H1 (cell line): ENCODE results near the gene ANKRD13B. TPM values are rescaled to one million over a fixed set of nuclear protein-coding genes. Genes with fewer than 3 reads are reported as not detected.
A peak's percentile ranks its signal among the peaks of the same experiment; 100 is the strongest.

ENCODE experiments used
- CTCF ChIA-PET: fragments of 300-600 bp; sonication (Branson Sonifier 250); formaldehyde crosslinking; loops from one replicate; lab custom pipeline; 2021; ENCODE audit not compliant: partially characterized antibody; lab: Charles Lee
- POLR2A ChIA-PET: fragments of 300-600 bp; sonication (Branson Sonifier 250); formaldehyde crosslinking; loops from one replicate; lab custom pipeline; 2021; ENCODE audit warnings: inconsistent platforms; ENCODE audit not compliant: partially characterized antibody; lab: Charles Lee
- DNase-seq, 2 experiments: peaks; one replicate each; pipeline versions ENCODE4 v3.0.0 to v3.0.0-alpha.2; 2010 to 2022; ENCODE audit warnings: low spot score in 2 of 2, low read depth in 1 of 2, mixed read lengths in 1 of 2
- FAIRE-seq: peaks from 2 replicates; lab custom pipeline; 2011; peaks lifted over from hg19 to GRCh38; lab: Jason Lieb, UNC
- H2AFZ ChIP-seq: 2 replicates; pipeline ENCODE4 v1.8.1; 2012; ENCODE audit warnings: low read length, inconsistent platforms
- H2AK5ac ChIP-seq: 2 replicates; pipeline ENCODE4 v1.6.1; 2013; ENCODE audit warnings: low read depth, low read length
- H2BK120ac ChIP-seq: replicated peaks from 2 replicates; pipeline ENCODE3; 2013; ENCODE audit warnings: low read depth, low read length, inconsistent platforms
- H2BK12ac ChIP-seq: 2 replicates; pipeline ENCODE4 v1.6.1; 2013; ENCODE audit warnings: low read depth, low read length
- H2BK15ac ChIP-seq: 2 replicates; pipeline ENCODE4 v1.6.1; 2013; ENCODE audit warnings: low read length
- H2BK20ac ChIP-seq: 2 replicates; pipeline ENCODE4 v1.6.1; 2013; ENCODE audit warnings: low read length
- H2BK5ac ChIP-seq: 2 replicates; pipeline ENCODE4 v1.6.1; 2013; ENCODE audit warnings: low read depth, low read length
- H3K14ac ChIP-seq: 2 replicates; pipeline ENCODE4 v1.6.1; 2013; ENCODE audit warnings: inconsistent platforms; ENCODE audit not compliant: insufficient read length
- H3K18ac ChIP-seq: 2 replicates; pipeline ENCODE4 v1.6.1; 2013; ENCODE audit warnings: low read length; ENCODE audit errors: extremely low read depth
- H3K23ac ChIP-seq: 2 replicates; pipeline ENCODE4 v1.6.1; 2013; ENCODE audit warnings: inconsistent platforms; ENCODE audit not compliant: insufficient read length
- H3K23me2 ChIP-seq: 2 replicates; pipeline ENCODE4 v1.6.1; 2013; ENCODE audit warnings: low read depth, low read length
- H3K27ac ChIP-seq: 2 replicates; pipeline ENCODE4 v1.6.1; 2011; ENCODE audit warnings: low read depth, low read length, inconsistent platforms
- H3K27me3 ChIP-seq, 4 experiments: replicated peaks in 1 of 4; 1 replicate in 1 of 4; 2 replicates in 3 of 4; pipeline versions ENCODE4 v1.6.1 to v1.8.1; 2011 to 2013; ENCODE audit warnings: low read length in 3 of 4, mild to moderate bottlenecking in 3 of 4, inconsistent platforms in 2 of 4, mixed read lengths in 2 of 4, moderate library complexity in 1 of 4; ENCODE audit not compliant: control insufficient read depth in 3 of 4, insufficient read depth in 3 of 4; ENCODE audit errors: extremely low read depth in 1 of 4
- H3K36me3 ChIP-seq, 4 experiments: 2 replicates each; pipeline versions ENCODE4 v1.6.1 to v1.8.1; 2011 to 2013; ENCODE audit warnings: mild to moderate bottlenecking in 4 of 4, low read length in 3 of 4, moderate library complexity in 2 of 4, control low read depth in 1 of 4, inconsistent platforms in 1 of 4; ENCODE audit not compliant: insufficient read depth in 4 of 4, control insufficient read depth in 2 of 4
- H3K4ac ChIP-seq: replicated peaks from 2 replicates; pipeline ENCODE3; 2013; ENCODE audit warnings: low read length, low read depth, mixed read lengths, inconsistent platforms; ENCODE audit not compliant: insufficient read length
- H3K4me1 ChIP-seq, 4 experiments: replicated peaks in 1 of 4; 1 replicate in 1 of 4; 2 replicates in 3 of 4; pipeline versions ENCODE4 v1.6.1 to v1.8.1; 2011 to 2013; ENCODE audit warnings: low read length in 3 of 4, inconsistent platforms in 2 of 4, mixed read lengths in 1 of 4; ENCODE audit not compliant: insufficient read depth in 4 of 4, control insufficient read depth in 3 of 4
- H3K4me2 ChIP-seq, 2 experiments: 2 replicates each; pipeline versions ENCODE4 v1.6.1 to v1.8.1; 2011 to 2013; ENCODE audit warnings: low read depth in 2 of 2, low read length in 2 of 2, control low read depth in 1 of 2, inconsistent platforms in 1 of 2, mild to moderate bottlenecking in 1 of 2; ENCODE audit not compliant: insufficient read depth in 1 of 2
- H3K4me3 ChIP-seq, 4 experiments: fragments of 200-600, 300-600 bp in 1 of 4; sonication (generic), shearing (Covaris generic), sonication (Bioruptor Twin) in 1 of 4; 2 replicates each; pipeline versions ENCODE4 v1.5.1 to v1.8.1; 2011 to 2016; ENCODE audit warnings: low read length in 4 of 4, low read depth in 3 of 4, control low read depth in 2 of 4, inconsistent platforms in 2 of 4, mild to moderate bottlenecking in 2 of 4, mixed read lengths in 1 of 4, moderate library complexity in 1 of 4; ENCODE audit not compliant: insufficient read depth in 2 of 4; ENCODE audit errors: extremely low read depth in 1 of 4
- H3K56ac ChIP-seq: replicated peaks from 2 replicates; pipeline ENCODE3; 2013; ENCODE audit warnings: low read depth, mild to moderate bottlenecking, mixed read lengths, low read length, inconsistent platforms; ENCODE audit not compliant: insufficient read length
- H3K79me1 ChIP-seq: 2 replicates; pipeline ENCODE4 v1.6.1; 2013; ENCODE audit warnings: low read depth, low read length, control low read depth
- H3K79me2 ChIP-seq, 2 experiments: 2 replicates each; pipeline versions ENCODE4 v1.6.1 to v1.8.1; 2012 to 2013; ENCODE audit warnings: low read length in 2 of 2, mild to moderate bottlenecking in 2 of 2, inconsistent platforms in 1 of 2; ENCODE audit not compliant: insufficient read depth in 2 of 2, control insufficient read depth in 1 of 2
- H3K9ac ChIP-seq, 4 experiments: replicated peaks in 1 of 4; 1 replicate in 1 of 4; 2 replicates in 3 of 4; pipeline versions ENCODE4 v1.6.1 to v1.8.1; 2011 to 2013; ENCODE audit warnings: low read depth in 3 of 4, low read length in 3 of 4, control low read depth in 2 of 4, mild to moderate bottlenecking in 2 of 4, moderate library complexity in 2 of 4, inconsistent platforms in 1 of 4; ENCODE audit errors: extremely low read depth in 1 of 4
- H3K9me3 ChIP-seq, 2 experiments: 2 replicates each; pipeline versions ENCODE4 v1.6.1 to v1.8.1; 2012 to 2013; ENCODE audit warnings: mild to moderate bottlenecking in 2 of 2, moderate library complexity in 2 of 2, control low read depth in 1 of 2, inconsistent platforms in 1 of 2, low read depth in 1 of 2, low read length in 1 of 2, mixed read lengths in 1 of 2; ENCODE audit not compliant: insufficient read depth in 2 of 2
- H4K20me1 ChIP-seq, 2 experiments: replicated peaks in 1 of 2; 2 replicates each; pipeline versions ENCODE3 to v1.8.1; 2011 to 2013; ENCODE audit warnings: inconsistent platforms in 2 of 2, low read length in 2 of 2, mild to moderate bottlenecking in 1 of 2; ENCODE audit not compliant: insufficient read depth in 2 of 2, control insufficient read depth in 1 of 2
- H4K5ac ChIP-seq: 2 replicates; pipeline ENCODE4 v1.6.1; 2013; ENCODE audit warnings: low read length, low read depth, mixed read lengths, inconsistent platforms; ENCODE audit not compliant: insufficient read length
- H4K8ac ChIP-seq: 2 replicates; pipeline ENCODE4 v1.8.0; 2013; ENCODE audit warnings: mild to moderate bottlenecking, moderate library complexity, low read length, inconsistent platforms; ENCODE audit not compliant: insufficient read depth; ENCODE audit errors: extremely low read depth
- H4K91ac ChIP-seq: replicated peaks from 2 replicates; pipeline ENCODE3; 2013; ENCODE audit warnings: low read length, mixed read lengths, inconsistent platforms; ENCODE audit not compliant: insufficient read length
- CBX5 ChIP-seq: fragments of 300-800, 300-1000 bp; sonication (generic); IDR thresholded peaks from 2 replicates; pipeline ENCODE4 v1.7.1; 2016; ENCODE audit warnings: antibody characterized with exemption, low read length, low read depth
- E2F6 ChIP-seq: IDR thresholded peaks from 2 replicates; pipeline ENCODE4 v1.6.1; 2012; ENCODE audit warnings: inconsistent platforms
- EGR1 ChIP-seq: IDR thresholded peaks from 2 replicates; pipeline ENCODE4 v1.6.1; 2011; ENCODE audit warnings: low read depth, low read length, borderline replicate concordance
- PHF8 ChIP-seq: fragments of 200-600 bp; sonication (generic); conservative IDR thresholded peaks from 2 replicates; pipeline ENCODE4 v1.7.1; 2012; ENCODE audit warnings: low read depth, mild to moderate bottlenecking, inconsistent platforms, low read length, moderate library complexity
- POLR2AphosphoS5 ChIP-seq: IDR thresholded peaks from 2 replicates; pipeline ENCODE4 v1.6.1; 2011; ENCODE audit warnings: low read depth, low read length
- POU5F1 ChIP-seq: IDR thresholded peaks from 2 replicates; pipeline ENCODE4 v1.6.1; 2011; ENCODE audit warnings: low read depth, mild to moderate bottlenecking, low read length, moderate library complexity
- SIX5 ChIP-seq: IDR thresholded peaks from 2 replicates; pipeline ENCODE4 v1.6.1; 2011; ENCODE audit warnings: mild to moderate bottlenecking, low read depth, low read length
- SP1 ChIP-seq: IDR thresholded peaks from 2 replicates; pipeline ENCODE4 v1.6.1; 2011; ENCODE audit warnings: low read depth, low read length
- WGBS, 2 experiments: shearing (Covaris generic) in 1 of 2; methylation state at CpG; one replicate each; pipeline versions ENCODE4 v1.1.6 to v1.1.7; 2013 to 2015; ENCODE audit warnings: low lambda C conversion rate in 2 of 2, mixed read lengths in 2 of 2, inconsistent platforms in 1 of 2, low coverage in 1 of 2, missing lambda C conversion rate in 1 of 2; ENCODE audit not compliant: insufficient replicate concordance in 2 of 2, insufficient coverage in 1 of 2, insufficient read length in 1 of 2; ENCODE audit errors: extremely low coverage in 1 of 2, missing lambda C conversion rate in 1 of 2; 5-methylcytosine and 5-hydroxymethylcytosine counted together
- polyA plus RNA-seq, 7 experiments: library from polyadenylated mRNA; depleted of rRNA in 3 of 7; stranded (reverse) in 5 of 7; unstranded in 2 of 7; fragments of >200 nt in 5 of 7; fragments of 200-250 nt in 2 of 7; gene quantifications; 1 replicate in 5 of 7; 2 replicates in 1 of 7; 4 replicates in 1 of 7; pipeline versions ENCODE4 v1.2.1 to v1.2.3, GENCODE V29; 2011 to 2013; ENCODE audit warnings: missing spikeins in 2 of 7, mixed read lengths in 2 of 7
- total RNA-seq: library from RNA; stranded (reverse); fragmentation: NEBNext Ultra II Directional; extraction: Animal tissue kit (Norgen Biotek cat#: 25700); gene quantifications from 2 replicates; pipeline ENCODE4 v1.2.1, GENCODE V29; 2021

Gene ANKRD13B
- total and polyA plus RNA-seq, 2 of the 8 experiments (the other 6 are each of a cell fraction or from before 2014, with no cell fraction given) = 16.4 to 48.5 TPM

- H3K79me1 ChIP-seq = no peaks in the 10 kb centered on the region
- peaks cover 0 to 10% (median 8%) of the 10 kb centered on the region in 4 experiments; a peak in 5 of 7 replicates for H3K4me1 ChIP-seq
- WGBS, 2 experiments = 93% methylated on average over 3 of the region's 3 CpGs; no CpG with 5 or more reads in 1 of the 2 experiments
- H3K23ac ChIP-seq = no peak overlapping the region
- no peak overlapping the region for H4K91ac ChIP-seq
- no peak overlapping the region for H3K18ac ChIP-seq
- H2BK15ac ChIP-seq = no peak overlapping the region
- no peak overlapping the region for H2AK5ac ChIP-seq
- DNase-seq (peak in 1 of 2 experiments; percentile 16), FAIRE-seq (no peak)
- no peak overlapping the region for H2BK12ac ChIP-seq
- no peak overlapping the region for H3K4me3 ChIP-seq
- H4K8ac ChIP-seq = no peak overlapping the region
- no peak overlapping the region for H3K14ac ChIP-seq
- no peaks in the 10 kb centered on the region for H3K9me3 ChIP-seq
- H3K4ac ChIP-seq = no peak overlapping the region
- H2AFZ ChIP-seq = no peak overlapping the region
- H3K36me3 ChIP-seq = no peaks in the 10 kb centered on the region
- H3K27me3 ChIP-seq = peaks cover 11 to 36% (median 29%) of the 10 kb centered on the region in 4 experiments
- H3K23me2 ChIP-seq = peaks cover 23% of the 10 kb centered on the region
- no peak overlapping the region for H4K5ac ChIP-seq
- H3K9ac ChIP-seq = no peak overlapping the region
- no peak overlapping the region for H2BK120ac ChIP-seq
- H3K27ac ChIP-seq = no peak overlapping the region
- no peak overlapping the region for H3K4me2 ChIP-seq
- H3K79me2 ChIP-seq = no peaks in the 10 kb centered on the region
- H4K20me1 ChIP-seq = peaks cover 0 to 2% of the 10 kb centered on the region in 2 experiments
- POLR2A ChIA-PET = interaction anchor here (1.2 to 1.4 kb wide), 2 partner anchors 9 to 11 kb away, joined by 3 read pairs; no protein-coding TSS in a partner anchor
- H2BK20ac ChIP-seq = no peak overlapping the region
- no peak overlapping the region for H2BK5ac ChIP-seq
- H3K56ac ChIP-seq = no peak overlapping the region
- CTCF ChIA-PET = interaction anchor here (0.6 to 10.3 kb wide), 6 partner anchors 9 to 194 kb away, joined by 3 to 99 read pairs (median 3); partner anchors contain the start of gene CORO6
- TF ChIP-seq SP1 (no peak), PHF8 (no peak), EGR1 (no peak), E2F6 (no peak), CBX5 (no peak), POU5F1 (no peak), POLR2AphosphoS5 (no peak), SIX5 (no peak)
Measured at GRCh38 chr17:29563816-29564215, 29.1 kb upstream of the ANKRD13B start.
